PFSK-1 (cell line): ENCODE data around the gene SPDYE4.

ENCODE experiments used
- FOXP2 ChIP-seq: optimal IDR thresholded peaks from 2 replicates; pipeline ENCODE3; 2011; ENCODE audit warnings: borderline replicate concordance, control low read depth, inconsistent platforms; ENCODE audit not compliant: insufficient read depth; ENCODE audit errors: extremely low read length, extremely low read depth
- POLR2AphosphoS5 ChIP-seq: IDR thresholded peaks from 2 replicates; pipeline ENCODE4 v1.6.1; 2012; ENCODE audit warnings: low read depth, mild to moderate bottlenecking, control low read depth, low read length, moderate library complexity
- SIN3A ChIP-seq: IDR thresholded peaks from 2 replicates; pipeline ENCODE4 v1.6.1; 2012; ENCODE audit warnings: mild to moderate bottlenecking, low read length, moderate library complexity, borderline replicate concordance; ENCODE audit not compliant: insufficient read depth
- TAF1 ChIP-seq: IDR thresholded peaks from 2 replicates; pipeline ENCODE4 v1.6.1; 2012; ENCODE audit warnings: low read length, control low read depth, borderline replicate concordance; ENCODE audit not compliant: insufficient read depth
- TF ChIP-seq, protein P1 (sequence below), 2 experiments: IDR thresholded peaks; 2 replicates each; pipeline versions ENCODE4 v1.6.1 to v1.8.0; 2011 to 2012; ENCODE audit warnings: low read depth in 2 of 2, low read length in 2 of 2, control low read depth in 1 of 2, inconsistent platforms in 1 of 2, mild to moderate bottlenecking in 1 of 2, moderate library complexity in 1 of 2; ENCODE audit not compliant: insufficient read depth in 1 of 2

The SPDYE4 gene

DNA sequence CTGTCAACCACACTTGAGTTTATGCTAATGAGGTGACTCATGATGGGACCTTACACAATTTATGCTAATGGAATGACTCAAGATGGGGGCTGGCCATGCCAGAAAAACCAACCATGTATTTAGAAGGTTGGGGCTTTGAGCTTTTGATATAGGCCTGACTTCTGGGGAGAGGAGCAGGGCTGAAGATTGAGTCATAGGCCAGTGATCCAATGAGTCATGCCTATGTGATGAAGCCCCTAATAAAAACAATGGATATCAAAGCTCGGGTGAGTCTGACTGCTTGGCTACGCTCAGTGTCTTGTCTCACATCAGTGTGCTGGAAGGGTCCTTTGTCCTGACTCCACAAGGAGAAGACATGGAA lies 33.5 kb upstream of the SPDYE4 start:
- TF ChIP-seq, protein P1, sequence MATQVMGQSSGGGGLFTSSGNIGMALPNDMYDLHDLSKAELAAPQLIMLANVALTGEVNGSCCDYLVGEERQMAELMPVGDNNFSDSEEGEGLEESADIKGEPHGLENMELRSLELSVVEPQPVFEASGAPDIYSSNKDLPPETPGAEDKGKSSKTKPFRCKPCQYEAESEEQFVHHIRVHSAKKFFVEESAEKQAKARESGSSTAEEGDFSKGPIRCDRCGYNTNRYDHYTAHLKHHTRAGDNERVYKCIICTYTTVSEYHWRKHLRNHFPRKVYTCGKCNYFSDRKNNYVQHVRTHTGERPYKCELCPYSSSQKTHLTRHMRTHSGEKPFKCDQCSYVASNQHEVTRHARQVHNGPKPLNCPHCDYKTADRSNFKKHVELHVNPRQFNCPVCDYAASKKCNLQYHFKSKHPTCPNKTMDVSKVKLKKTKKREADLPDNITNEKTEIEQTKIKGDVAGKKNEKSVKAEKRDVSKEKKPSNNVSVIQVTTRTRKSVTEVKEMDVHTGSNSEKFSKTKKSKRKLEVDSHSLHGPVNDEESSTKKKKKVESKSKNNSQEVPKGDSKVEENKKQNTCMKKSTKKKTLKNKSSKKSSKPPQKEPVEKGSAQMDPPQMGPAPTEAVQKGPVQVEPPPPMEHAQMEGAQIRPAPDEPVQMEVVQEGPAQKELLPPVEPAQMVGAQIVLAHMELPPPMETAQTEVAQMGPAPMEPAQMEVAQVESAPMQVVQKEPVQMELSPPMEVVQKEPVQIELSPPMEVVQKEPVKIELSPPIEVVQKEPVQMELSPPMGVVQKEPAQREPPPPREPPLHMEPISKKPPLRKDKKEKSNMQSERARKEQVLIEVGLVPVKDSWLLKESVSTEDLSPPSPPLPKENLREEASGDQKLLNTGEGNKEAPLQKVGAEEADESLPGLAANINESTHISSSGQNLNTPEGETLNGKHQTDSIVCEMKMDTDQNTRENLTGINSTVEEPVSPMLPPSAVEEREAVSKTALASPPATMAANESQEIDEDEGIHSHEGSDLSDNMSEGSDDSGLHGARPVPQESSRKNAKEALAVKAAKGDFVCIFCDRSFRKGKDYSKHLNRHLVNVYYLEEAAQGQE (IDR thresholded peaks at IDR 0.05; ENCODE audit: insufficient read depth in 1 of 2, low read depth in 2 of 2, low read length in 2 of 2), result no peak
- TF ChIP-seq FOXP2 (no peak), TAF1 (no peak), SIN3A (no peak), POLR2AphosphoS5 (no peak)

DNA sequence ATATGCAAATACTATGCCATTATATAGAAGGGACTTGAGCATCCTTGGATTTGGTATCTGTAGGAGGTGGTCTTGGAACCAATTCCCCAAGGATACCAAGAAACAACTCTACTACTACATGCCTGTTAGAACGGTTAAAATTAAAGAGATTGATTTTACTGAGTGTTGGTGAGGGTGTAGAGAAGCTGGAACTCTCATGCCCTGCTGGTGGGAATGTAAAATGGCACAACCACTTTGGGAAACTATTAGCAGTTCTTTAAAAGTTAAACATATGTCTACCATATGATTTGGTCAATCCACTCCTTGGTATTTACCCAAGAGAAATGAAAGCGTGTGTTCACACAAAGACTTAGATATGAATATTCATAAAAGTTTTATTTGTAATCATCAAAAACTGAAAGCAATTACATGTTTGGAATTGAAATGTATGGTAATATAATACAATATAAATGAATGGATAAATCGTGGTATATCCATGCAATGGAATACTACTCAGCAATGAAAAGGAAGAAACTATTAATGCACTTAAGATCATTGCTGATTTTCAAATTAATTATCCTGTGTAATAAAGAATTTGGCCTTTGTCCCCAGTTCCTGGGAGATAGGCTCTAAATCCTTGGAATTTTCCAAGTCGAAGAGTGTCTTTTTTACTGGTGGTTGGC lies 33.0 kb upstream of the SPDYE4 start:
- TF ChIP-seq SIN3A (no peak), TAF1 (no peak), POLR2AphosphoS5 (no peak), FOXP2 (no peak)
- TF ChIP-seq, protein P1 (IDR thresholded peaks at IDR 0.05; ENCODE audit: insufficient read depth in 1 of 2, low read depth in 2 of 2, low read length in 2 of 2), result no peak

DNA sequence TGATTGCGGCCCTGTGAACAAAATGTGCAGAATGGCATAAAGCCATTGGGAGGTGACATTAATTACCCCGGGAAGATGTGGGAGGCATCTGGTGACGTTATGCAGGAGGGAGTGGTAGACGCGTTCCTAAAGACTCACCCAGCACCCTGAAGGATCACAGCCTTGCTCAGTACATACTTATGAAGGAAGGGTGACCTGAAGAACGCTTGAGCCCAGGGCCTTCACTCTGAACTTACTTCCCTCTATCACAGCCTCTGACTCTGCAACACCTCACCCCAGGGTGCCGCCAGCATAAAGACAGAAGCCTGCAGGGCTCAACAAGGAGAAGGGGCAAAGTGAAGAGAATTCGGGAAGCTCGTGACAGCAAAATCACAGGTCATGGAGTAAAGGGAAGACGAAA lies 31.4 kb upstream of the SPDYE4 start:
- TF ChIP-seq, protein P1 (IDR thresholded peaks at IDR 0.05; ENCODE audit: insufficient read depth in 1 of 2, low read depth in 2 of 2, low read length in 2 of 2), result no peak
- no peak for TF ChIP-seq SIN3A
- no peak for TF ChIP-seq FOXP2
- TF ChIP-seq TAF1, result no peak
- TF ChIP-seq POLR2AphosphoS5, result no peak

DNA sequence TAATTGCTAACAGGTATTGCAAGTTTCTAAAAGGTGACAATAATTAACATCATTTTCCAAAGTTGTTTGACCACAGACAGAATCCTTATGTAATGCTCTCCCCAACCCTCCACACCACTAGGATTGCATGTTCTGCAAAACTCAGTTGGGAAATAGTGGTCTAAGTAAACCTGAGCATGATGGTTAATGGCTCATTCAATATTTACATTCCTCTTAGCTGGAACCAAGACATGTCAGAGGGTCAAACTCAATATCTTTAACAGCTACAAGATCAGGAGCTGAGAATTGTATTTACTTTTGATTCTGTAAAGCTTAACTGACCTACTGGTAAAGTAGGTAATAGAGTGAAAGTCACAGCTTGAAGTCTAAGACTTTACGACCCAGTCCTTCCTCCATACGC lies 30.7 kb upstream of the SPDYE4 start:
- TF ChIP-seq SIN3A, result no peak
- TF ChIP-seq TAF1, result no peak
- no peak for TF ChIP-seq FOXP2
- no peak for TF ChIP-seq POLR2AphosphoS5
- TF ChIP-seq, protein P1 (IDR thresholded peaks at IDR 0.05; ENCODE audit: insufficient read depth in 1 of 2, low read depth in 2 of 2, low read length in 2 of 2), result no peak

DNA sequence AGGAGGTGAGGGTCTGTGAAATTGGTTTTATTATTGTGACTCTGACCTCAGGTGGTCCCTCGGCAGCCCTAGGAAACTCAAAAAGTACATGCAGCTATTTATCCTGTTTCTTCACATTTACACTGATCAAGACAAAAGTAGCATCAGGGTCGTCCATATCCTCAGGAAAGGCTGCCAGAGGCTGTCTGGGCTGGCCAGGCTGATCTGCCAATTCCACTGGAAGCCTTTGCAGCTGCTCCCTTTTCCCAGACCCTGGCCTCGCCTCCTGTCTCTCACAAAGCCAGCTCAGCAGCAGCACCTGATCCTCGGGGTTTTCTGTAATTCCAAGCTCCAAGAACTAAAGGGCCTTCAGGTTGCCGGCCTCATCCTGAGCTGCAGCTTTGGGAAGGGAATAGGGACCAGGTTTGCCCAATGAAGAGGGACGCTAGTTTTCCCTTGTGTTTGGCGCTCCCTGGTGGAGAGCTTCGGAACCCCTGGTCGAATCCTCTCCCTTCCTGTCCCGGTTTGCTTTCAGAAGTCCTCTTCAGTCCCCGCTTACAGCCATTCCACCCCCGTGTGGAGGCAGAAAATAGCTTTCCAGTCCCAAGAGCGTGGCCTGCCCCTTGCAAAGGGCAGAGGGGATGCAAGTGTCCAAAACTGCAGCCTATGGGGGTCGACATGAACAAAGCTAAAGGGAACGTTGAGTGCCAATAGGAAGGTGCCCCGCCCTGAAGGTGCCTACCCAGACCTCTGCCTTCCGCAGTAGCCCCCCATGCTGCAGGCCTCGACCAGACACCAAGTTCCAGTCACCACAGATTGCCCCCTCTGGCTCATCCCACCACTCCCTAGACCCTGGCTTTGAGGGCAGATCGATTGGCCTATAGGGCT lies 27.4 kb upstream of the SPDYE4 start:
- TF ChIP-seq SIN3A (no peak), POLR2AphosphoS5 (no peak), FOXP2 (no peak), TAF1 (no peak)
- TF ChIP-seq, protein P1 (IDR thresholded peaks at IDR 0.05; ENCODE audit: insufficient read depth in 1 of 2, low read depth in 2 of 2, low read length in 2 of 2), result no peak
